GM18907 (cell line): ENCODE measurements around the gene GGT1.
"Not testable (repeated sequence)": the region's sequence is repeated elsewhere in the genome, so short reads cannot be mapped to it uniquely, and the experiment has no call there.

Experiments used
- ATAC-seq: cut with Tn5 transposase; IDR thresholded peaks from one replicate; pipeline ENCODE4 v1.9.1; 2021; ENCODE audit warnings: mild to moderate bottlenecking, moderate library complexity; ENCODE audit not compliant: unreplicated experiment

GGT1 gene

DNA sequence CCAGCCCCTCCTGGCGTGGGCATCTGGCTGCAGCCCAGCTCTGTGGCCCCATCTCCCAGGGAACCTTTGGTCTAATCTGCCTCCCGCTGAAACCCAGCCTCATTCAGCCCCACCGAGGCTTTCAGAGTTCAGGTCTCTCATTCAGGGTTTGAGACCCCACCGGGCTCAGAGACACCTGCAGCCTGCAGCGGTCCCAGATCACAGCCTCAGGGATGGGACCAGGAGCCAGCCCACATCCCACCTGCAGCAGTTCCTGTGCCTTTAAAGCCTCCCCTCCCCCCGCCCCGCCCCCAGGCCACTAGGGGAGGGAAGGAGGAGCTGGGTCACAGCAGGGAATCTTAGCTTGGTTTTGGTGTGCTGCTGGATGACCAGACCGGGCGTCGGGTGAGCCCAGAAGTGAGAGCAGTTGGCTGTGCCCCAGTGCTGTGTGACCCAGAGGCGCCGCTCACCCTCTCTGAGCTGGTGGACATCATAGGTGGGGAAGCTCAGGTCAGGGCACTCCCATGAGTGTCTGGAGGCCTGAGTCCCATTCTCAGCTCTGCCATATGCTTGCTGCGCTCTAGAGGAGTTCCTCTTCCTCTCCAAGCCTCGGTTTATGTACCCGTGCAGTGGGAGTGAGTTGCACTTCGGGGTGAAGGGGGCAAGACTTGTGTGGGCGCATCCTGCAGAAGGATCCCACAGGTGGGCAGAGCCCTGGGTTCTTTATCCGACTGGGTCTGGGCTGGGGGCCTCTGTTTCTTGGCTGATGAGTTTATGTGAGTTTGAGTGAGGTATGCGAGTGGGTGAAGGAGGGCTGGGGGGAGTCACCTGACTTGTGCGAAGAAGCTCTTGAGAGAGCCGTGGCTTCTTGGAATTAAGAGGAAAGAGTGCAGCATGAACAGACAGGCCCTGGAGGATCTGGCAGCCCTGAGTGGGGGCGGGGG is at the start of gene GGT1:
GGT1 (plus strand) TSS at position 347 of the 923 bp plus-strand sequence. CDS start 7,889 bp downstream, outside the sequence.
- ATAC-seq = not testable (repeated sequence)

DNA sequence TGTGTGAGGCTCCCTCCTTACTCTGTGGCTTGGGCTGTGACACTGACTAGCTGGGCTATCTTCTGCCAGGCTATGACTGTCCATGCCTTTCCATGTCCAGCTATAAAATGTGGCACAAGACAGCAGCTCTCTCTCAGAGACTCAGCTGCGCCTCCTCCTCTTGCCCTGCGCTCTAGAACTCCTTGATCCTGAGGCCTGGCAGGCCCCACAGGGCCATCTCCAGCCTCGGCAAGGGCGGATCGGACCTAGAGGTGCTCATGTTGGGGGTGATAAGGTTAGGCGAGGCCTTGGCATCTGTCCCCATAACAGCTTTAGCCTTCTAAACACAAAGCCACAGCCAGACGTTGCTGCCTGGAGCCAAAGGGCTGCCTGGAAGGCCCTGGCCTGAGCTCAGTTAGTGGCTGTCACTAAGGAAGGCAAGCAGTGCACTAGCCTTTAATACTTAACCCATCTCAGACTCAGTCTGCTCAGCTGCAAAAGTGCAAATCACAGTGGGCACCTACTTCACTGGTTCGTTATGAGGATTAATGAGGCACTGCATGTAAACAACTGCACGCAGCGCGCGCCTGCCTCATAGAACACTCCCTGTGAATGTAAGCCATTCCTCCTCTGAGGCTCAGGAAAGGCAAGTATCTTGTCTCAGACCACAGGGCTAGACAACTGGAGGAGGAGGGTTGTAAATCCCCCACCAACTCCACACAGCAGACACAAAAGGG is 49.2 kb upstream of the GGT1 start:
- ATAC-seq = no peak

DNA sequence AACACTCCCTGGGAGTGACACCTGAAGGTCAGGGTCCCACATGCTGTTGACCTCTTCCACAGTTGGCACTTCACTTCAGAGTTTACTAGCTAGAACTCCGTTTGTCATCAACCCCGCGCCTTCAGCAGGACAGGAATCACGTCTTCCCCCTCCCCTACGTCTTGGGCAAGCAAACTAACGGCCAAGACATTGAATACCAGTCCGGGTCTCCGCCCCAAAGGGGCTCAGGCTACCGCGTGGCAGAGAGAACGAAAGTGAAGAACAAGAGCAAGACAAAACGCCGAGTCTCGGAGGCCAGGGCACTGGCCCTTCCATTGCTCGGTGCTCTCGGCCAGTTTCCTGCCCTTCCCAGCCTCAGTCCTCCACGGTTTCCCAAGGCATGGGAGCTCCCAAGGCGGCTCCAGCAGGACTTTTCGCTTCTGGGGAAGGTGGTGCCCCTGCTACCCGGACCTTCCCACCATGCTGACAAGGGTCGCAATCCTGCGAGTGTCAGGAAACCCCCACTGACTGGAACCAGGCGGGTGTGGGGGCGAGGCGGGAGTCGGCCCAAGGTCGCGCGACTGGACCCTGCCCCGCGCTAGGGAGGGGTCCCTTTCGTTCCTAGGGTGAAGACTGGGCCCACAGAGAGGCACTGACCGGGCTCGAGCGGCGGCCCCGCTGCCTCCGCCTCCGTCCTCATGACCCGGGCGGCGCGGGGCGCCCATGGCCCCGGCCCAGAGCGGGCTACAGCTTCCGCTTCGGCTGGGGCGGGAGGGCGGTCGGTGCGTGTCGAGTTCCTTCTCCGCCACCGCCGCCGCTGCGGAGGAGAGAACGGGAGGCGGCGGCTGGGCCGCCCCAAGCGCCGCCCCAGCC is 48.5 kb upstream of the GGT1 start, which contains the start of gene GUCD1:
GUCD1 (minus strand) TSS at position 826 of the 852 bp plus-strand sequence; CDS start at position 679, 147 bp downstream.
- peak; percentile 10 for ATAC-seq

DNA sequence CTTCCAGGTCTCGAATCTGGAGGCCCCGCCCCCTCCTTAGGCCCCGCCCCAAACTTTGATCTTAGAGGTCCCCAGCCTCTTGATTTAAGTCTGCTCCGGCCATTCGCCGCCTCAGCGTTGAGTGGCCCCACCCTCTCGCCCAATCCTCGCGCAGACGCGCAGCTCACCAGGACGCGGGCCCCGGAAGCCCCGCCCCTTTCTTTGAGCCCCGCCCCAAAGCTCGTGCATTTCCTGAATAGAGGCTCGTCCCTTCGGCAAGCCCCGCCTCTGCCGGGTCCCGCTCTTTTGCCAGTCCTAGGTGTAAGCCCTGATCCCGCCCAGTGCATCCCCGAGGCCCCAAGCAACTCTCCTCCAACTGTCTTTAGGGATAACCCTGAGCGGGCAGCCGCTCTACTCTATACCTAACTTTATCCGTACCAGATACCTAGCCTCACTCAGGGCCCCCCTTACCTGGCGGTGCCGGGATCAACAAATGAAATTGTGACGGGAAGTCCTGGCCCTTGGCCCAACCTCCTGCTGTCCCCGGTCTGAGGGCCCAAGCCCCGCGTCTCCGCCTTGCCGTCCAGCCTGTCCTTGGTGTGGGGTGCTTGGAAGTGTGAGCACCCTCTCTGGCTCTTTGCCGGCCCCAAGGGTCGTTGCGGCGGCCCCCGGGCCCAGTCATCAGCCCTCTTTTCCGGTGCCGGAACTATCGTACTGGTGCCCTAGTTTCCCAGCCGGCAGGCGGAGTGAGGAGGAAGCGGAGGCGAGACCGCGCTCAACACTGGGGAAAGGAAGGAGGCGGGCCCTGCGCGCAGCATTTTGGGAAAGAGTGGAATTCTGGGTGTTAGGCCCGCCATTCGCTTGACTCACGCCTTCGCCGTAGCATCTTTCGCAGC is 47.6 kb upstream of the GGT1 start, which contains the start of gene SNRPD3:
SNRPD3 (plus strand) TSS at position 835 of the 875 bp plus-strand sequence. CDS start 1,676 bp downstream, outside the sequence.
- peak; percentile 71 for ATAC-seq

DNA sequence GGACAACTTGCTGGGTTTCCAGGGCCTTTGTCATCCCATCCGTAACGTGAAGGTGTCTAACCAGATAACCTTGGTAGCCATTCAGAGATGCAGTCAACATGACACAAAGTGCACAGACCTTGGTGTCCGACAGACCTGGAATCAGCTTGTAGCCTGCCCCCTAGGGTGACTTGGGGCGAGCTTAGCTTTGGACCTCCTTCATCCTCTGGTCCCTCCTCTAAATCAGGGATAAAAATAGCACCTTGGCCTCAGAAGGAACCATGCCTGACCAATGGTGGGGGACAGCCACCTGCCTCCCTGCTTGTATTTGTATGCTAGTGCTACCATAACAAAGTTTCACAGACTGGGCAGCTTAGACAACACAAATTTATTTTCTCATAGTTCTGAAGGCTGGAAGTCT is 43.5 kb upstream of the GGT1 start:
- no peak for ATAC-seq

DNA sequence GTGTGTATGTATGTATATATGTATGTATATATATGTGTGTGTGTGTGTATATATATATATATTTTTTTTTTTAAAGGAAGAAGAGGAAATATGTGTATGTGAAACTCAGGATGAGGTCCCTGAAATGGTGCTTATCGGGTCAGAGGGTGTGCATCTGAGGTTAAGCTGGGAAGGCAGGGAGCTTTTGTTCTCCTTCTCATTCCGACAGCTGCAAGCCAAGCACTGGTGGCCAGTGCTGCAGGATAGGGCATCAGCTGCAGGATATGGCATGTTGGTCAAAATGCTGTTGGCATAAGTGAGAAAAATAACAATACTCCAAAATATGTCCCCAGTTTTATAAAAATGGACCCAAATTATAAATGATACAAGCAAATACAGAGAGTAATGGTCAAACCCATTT is 39.7 kb upstream of the GGT1 start:
- ATAC-seq = no peak

DNA sequence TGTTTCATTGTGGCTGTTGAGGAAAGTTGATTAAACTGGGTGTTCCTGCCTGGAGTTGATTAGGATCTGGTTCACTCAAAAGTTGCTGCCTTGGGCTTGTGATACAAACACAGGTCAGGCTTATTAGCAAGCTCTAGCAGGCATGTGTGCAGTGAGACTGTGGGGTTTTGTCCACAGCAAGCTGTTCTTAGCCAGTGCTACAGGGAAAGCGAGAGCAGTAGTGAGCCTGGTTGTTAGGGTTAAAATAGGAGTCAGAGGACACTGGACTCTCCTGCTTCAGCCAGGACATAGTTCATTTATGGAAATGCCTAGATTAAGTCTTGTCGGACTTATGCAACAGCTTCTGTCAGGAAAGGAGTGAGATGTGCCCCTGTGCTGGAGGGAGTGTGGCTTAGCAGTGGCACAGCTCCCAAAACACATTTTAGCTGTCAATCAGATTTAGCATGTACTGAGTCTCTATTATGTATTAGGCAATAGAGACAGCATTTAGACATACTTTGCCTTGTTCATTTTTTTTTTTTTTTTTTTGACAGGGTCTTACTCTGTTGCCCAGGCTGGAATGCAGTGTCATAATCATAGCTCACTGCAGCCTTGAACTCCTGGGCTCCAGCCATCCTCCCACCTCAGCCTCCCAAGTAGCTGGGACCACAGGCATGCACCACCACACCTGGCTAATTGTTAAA is 38.5 kb upstream of the GGT1 start:
- ATAC-seq = no peak

DNA sequence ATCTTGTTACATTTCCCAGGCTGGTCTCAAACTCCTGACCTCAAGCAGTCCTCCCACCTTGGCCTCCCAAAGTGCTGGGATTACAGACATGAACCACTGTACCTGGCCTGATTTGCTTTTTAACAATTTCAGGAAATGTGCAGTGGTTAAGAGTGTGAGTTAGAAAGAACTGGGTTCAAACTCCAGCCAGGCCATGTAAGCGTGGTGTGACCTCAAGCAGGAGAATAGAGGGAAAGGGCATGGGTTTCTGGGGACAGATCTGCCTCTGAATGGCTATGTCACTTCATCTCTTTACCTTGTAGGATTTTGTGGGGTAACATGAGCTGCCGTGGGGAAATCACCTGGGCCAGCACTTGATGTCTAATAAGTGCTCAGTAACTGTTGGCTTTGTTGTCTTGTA is 37.9 kb upstream of the GGT1 start:
- no peak for ATAC-seq

DNA sequence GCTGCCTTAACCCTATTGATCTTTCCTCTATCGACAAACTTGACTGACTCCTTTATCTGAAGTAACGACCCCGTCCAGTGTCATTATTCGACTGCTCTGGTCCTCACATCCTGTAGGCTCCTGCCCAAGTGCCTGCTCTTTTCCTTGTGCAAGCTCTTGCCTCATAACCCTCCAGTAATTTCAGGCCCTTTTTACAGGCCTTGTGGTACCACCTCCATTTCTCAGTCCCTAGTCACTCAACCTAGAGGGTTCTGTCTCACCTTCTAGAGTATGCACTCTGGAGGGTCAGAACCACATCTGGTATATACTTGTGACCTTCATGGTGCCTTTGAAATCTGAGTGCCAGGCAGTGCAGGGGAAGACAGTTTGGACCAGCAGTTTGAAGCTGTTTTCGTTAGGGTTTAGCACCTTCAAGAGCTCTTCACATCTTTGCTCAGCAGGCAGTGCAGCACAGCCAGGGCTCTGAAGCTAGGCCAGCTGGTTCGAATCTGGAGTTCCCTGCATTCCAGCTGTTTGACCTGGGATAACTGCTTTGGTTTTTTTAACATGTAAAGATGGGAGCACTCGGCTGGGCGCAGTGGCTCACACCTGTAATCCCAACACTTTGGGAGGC is 36.0 kb upstream of the GGT1 start:
- no peak for ATAC-seq

DNA sequence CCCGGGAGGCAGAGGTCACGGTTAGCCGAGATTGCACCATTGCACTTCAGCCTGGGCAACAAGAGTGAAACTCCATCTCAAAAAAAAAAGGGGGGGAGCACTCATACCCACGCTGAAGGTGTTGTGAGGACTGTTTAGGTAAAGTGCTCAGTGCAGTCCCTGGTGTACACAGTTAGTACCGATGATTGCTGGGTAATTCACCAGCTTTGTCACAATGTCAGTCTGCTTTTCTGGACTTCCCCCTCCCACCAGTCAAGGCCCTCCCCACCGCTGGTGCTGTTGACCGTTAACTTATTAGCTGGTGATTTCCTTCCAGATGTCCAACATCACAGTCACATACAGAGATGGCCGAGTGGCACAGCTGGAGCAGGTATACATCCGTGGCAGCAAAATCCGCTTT is 35.3 kb upstream of the GGT1 start:
- no peak for ATAC-seq

DNA sequence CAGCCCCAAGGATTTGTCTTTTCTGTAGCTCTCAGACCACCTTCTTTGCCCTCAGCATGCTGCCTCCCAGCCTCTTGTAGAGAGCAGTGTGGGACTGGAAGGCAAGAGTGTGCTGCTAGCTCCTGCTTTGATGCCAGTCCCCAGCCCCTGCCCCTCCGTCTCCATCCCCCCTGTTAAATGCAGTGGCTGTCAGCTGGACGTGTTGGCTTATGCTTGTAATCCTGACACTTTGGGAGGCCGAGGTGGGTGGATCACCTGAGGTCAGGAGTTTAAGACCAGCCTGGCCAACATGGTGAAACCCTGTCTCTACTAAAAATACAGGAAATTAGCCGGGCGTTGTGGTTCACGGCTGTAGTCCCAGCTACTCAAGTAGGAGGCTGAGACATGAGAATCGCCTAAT is 31.7 kb upstream of the GGT1 start:
- no peak for ATAC-seq

DNA sequence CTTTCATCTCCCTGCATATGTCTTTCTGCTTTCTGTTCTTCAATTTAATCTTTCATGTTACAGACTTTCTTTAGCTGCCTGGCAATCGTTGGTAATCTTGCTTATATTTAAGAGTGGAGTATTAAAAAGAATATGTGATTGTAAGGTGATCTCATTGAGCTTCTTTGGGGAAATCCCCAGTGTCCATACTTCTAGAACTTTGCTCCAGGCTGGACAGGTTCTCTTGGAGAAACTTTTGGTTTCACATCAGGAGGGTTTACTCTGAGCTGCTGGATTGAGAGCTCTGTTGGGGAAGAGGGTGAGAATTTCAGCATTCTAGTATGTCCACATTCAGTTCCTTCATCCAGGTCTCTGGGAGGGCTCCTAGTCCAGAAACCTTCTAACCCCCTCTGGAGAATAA is 26.2 kb upstream of the GGT1 start:
- no peak for ATAC-seq

DNA sequence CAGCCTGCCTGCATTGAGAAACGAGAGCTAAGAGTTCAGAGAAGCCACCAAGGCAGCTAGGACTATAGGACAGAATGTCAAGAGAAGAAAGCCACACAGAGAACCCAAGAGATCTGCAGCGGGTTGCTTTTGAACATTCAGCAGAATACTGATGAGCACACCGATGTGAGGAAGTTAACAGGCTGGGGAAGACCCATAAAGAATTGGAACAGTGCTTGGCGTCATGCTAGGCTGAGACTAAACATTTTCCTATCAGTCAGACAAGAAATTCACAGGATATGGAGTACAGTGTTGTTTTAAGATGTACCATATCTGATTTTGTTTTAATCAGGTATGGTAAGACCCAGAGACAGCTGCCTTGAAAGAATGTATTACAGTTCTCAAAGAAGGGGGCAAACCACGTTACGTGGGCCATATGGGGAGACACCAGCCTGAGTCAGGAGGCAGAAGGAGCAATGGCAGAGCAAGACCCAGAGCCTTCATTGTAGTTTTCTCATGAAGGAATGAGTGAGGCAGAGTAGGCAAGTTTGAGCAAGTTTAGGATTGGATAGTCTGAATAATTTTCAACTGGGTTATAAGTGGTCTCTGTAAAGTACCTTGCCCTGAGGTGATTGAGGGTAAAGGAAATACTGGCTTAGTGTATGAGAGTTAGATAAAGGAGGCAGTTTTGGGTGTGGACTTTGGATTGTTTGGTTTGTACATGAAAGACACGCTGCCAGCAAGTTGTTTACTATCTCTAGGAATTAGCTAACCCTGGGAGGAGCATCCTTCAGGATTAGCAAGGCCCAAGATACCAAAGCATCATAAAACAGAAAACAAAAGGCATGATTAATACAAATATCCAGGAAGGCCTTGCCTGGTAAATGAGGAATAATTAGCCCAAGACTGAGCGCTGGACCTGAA is 24.4 kb upstream of the GGT1 start:
- no peak for ATAC-seq

DNA sequence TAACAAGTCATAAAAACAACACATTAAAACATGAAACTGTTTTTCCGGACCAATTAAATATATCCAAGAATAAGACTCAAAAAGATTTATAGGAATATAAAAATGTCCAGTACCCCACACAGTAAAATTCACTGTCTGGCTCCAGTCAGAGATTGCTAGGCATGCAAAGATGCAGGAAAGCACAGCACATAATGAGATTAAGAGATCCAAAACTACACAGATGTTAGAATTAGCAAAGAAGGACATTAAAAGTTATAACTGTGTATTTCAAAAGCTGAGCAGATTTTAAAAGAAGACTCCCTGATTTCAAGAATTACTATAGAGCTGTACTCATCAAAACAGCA is 23.8 kb upstream of the GGT1 start:
- no peak for ATAC-seq

DNA sequence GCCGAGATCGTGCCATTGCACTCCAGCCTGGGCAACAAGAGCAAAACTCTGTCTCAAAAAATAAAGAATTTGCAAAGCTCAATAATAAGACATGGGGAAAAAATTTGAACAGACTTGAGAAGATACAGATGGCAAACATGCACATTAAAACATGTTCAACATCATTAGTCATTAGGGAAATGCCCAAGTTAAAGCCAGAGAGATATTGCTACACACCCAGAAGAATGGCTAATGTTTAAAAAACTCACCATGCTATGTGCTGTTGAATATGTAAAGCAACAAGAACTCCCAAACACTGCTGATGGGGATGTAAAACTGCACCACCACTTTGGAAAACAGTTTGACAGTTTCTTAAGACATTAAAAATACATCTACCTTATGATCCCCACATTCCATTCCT is 22.7 kb upstream of the GGT1 start:
- no peak for ATAC-seq

DNA sequence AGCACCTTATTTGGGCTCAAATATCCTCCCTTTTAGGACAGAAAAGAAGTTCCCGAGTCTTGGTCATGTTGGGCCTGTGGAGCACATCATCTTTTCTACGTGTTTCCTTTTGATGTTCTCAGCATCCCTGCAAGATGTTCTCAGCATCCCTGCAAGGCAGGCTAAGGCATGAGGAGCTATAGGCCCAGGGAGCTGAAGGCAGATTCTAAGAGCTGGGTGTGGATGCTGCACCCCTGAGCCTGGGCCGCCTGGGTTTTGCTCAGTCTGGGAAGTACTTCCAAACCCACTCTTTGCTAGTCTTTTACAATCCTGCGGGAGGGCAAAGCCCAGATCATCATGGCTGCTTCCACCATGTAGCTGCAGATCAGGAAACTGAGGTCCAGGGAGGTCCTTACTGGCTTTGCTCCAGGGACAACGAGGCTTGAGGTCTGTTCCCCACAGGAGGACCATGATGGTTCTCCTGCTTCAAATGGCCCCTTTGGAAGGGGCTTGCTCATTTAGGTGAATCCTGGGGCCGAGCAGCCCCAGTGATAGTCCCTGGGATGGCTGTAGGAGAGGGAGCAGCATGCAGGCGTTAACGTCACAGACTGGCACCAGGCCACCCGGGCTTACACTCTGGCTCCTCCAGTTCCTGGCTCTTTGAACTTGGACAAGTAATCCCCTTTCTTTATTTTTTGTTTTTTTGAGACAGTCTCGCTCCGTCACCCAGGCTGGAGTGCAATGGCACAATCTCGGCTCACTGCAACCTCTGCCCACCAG is 20.8 kb upstream of the GGT1 start:
- ATAC-seq = no peak
